HG03521 (cell line): ENCODE data around the gene FERD3L.

ENCODE experiments used
- ATAC-seq: cut with Tn5 transposase; IDR thresholded peaks from one replicate; pipeline ENCODE4 v1.9.1; 2021; ENCODE audit warnings: mild to moderate bottlenecking, moderate library complexity; ENCODE audit not compliant: unreplicated experiment

Gene FERD3L

DNA sequence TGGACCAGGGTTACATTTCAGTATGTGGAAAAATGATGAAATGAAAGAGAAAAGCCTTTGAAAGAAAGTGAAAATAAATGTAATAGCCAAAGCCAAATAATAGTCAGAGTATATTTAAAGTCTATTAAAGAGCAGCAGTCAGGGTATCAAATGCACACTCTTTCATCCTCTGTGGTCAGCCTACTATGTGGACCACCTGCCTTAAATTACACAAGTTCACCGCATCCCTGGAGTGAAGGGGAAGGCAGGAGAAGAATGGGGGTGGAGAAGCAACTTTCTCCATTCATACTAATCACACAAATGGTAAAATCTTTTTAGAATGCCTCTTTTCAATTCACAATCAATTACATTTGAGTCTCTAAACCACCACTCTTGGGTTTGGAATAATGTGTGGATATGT lies 43.7 kb downstream of the FERD3L start:
- ATAC-seq, result no peak

DNA sequence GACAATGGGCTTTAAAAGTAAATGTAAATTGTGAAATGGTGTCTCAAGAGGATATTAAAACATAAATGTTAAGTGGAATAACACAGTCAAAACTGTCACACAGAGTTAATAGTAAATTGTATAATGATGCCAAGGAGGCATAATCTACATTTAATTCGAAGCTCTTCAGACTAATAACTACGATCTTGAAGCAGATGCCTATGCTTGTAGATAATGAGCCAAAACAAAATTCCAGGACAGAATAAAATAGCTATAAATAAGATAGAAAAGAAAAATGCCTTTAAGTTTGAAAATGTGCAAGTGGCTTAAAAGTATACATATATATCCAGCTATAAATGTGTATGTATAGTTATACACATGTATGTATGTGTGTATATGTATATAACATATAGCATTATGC lies 45.3 kb downstream of the FERD3L start:
- ATAC-seq, result no peak

DNA sequence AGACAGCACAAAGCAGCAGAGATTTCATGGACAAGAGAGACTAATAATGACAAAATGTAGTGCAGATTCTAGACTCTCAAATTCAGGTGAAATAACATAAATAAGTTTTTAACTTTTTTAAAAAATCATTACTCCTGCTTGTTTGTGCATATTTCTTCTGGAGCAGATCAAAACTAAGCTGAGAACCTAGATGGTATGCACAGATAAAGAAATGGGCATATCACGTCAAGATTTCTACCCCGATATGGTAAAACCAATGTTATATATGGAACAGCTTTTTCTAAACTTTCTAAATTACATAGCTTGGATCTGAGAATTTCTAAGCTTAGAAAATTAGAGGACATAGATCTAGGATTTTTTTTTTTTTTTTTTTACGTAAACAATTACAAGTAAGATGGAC lies 46.0 kb downstream of the FERD3L start:
- no peak for ATAC-seq

DNA sequence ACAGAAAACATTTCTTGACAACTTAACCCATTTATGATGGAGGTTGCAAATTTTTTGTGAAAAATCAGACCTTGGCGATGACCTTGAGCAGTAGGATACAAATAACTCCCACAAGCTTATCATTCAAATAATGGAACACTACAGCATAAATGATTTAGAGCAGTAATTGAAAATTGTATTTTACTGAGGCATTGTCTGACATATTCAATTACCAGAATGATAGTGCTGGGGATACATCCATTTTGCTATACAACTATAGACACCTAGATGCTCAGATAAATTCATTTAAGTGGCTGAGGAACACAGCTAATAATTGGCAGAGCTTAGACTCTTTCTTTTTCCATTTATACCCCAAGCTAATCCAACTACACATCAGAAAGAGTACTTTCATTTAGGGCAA lies 46.7 kb downstream of the FERD3L start:
- no peak for ATAC-seq

DNA sequence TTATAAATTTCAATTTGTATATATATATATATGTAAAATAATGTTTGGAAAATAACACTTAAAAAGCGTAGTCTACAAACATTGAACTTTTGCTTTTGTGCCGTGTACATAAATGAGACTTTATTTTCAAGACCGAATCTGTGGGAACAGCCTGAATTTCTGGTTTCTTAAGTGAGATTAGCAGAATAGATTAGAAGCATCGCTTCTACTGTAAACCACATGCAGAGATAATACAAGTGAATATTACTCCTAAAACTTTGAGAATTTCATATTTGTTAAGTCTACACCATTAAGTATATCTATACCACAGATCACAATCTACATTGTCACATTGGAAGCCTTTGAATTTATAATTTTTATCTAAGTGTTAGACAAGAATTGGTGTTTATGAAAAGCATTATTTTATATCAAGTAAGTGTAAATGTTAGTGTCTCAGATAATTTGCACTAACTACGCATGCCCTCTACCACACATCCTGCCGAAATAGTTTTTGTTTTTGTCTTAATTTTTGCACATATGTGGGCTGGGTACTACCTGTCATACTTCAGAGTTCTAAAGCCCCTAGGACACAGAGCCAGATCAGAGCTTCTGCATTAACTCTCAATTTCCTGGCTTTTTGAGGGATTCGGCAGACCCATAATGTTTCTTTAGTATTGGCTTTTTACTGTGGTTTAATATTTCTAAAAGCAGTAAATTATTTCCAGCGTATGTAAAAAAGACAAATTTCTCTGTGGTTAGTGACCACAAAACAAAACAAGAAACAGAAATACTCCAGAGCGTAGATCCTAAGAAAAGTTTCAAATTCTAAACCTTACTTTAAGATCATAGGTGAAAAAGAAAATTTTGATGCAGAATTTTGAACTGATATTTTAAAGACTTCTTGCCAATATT lies 47.8 kb downstream of the FERD3L start:
- no peak for ATAC-seq

DNA sequence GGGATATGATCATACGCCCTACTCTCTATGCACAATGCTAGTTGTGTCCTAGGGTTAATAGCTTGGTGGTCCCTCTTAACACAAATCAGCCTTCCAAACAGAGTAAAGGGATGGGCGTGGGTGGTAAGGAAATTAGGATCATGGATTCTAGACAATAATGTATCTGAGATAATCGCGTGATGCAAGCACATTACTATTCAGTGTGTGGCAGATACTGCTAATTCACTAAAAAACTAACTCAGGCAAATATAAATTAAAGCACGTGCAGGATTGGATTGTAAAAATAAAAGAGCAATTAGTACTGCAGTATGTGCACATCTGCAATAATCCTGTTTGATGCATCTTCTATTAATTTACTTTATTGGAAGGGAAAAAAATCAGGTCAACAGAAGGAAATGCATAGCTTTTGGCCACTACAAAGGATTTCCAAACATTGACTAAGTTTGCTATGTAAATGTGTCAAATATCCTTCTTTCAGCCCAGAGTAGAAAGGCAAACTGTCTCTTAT lies 49.8 kb downstream of the FERD3L start:
- ATAC-seq, result no peak
